ENCODE results near the gene TPST2.

Gene TPST2

GRCh38 chr22:26555478-26555877 is 34.5 kb downstream of the TPST2 start:
- DNase-seq: no peak
- no peak overlapping the region for H3K4me3 ChIP-seq (ENCODE audit: low read depth in 1 of 2, low read length in 2 of 2)
- no peaks in the 10 kb centered on the region for H3K9me3 ChIP-seq (ENCODE audit: insufficient read depth, low read length, severe bottlenecking)
- H3K27ac ChIP-seq (ENCODE audit: low read length): no peak overlapping the region
- no peak overlapping the region for H2AFZ ChIP-seq (ENCODE audit: low read depth, low read length)
- no peaks in the 10 kb centered on the region for H3K27me3 ChIP-seq (ENCODE audit: insufficient read depth, low read length, poor library complexity)
- TF ChIP-seq EZH2 (IDR thresholded peaks at IDR 0.05; ENCODE audit: borderline replicate concordance, low read depth, low read length, severe bottlenecking) (no peak), CTCF (IDR thresholded peaks at IDR 0.05; ENCODE audit: borderline replicate concordance, extremely low read depth, low read length, poor library complexity, severe bottlenecking) (no peak)
- H3K36me3 ChIP-seq (ENCODE audit: insufficient read depth, low read length): no peaks in the 10 kb centered on the region
- H3K4me1 ChIP-seq (ENCODE audit: insufficient read depth, low read length): peaks cover 3% of the 10 kb centered on the region; the same call in 1 of the 2 replicates
- H4K20me1 ChIP-seq (ENCODE audit: insufficient read depth, low read length): peaks cover 14% of the 10 kb centered on the region; the same call in 1 of the 2 replicates
- no peak overlapping the region for H3K9ac ChIP-seq (ENCODE audit: low read depth, low read length)
- H3K79me2 ChIP-seq (ENCODE audit: insufficient read depth, low read length): no peaks in the 10 kb centered on the region
- no peak overlapping the region for H3K4me2 ChIP-seq (ENCODE audit: insufficient read depth, low read length)
- no peak for ATAC-seq (ENCODE audit: insufficient read depth, low read depth)

GRCh38 chr22:26554956-26555355 is 35.0 kb downstream of the TPST2 start:
- no peak for TF ChIP-seq CTCF (IDR thresholded peaks at IDR 0.05; ENCODE audit: borderline replicate concordance, extremely low read depth, low read length, poor library complexity, severe bottlenecking)
- no peak for TF ChIP-seq EZH2 (IDR thresholded peaks at IDR 0.05; ENCODE audit: borderline replicate concordance, low read depth, low read length, severe bottlenecking)
- no peak overlapping the region for H2AFZ ChIP-seq (ENCODE audit: low read depth, low read length)

GRCh38 chr22:26553056-26553752 is 36.7 kb downstream of the TPST2 start:
- no peak overlapping the region for H3K9ac ChIP-seq (ENCODE audit: low read depth, low read length)
- peaks cover 3% of the 10 kb centered on the region; the same call in 1 of the 2 replicates for H3K4me1 ChIP-seq (ENCODE audit: insufficient read depth, low read length)
- H3K79me2 ChIP-seq (ENCODE audit: insufficient read depth, low read length): no peaks in the 10 kb centered on the region
- H3K27me3 ChIP-seq (ENCODE audit: insufficient read depth, low read length, poor library complexity): no peaks in the 10 kb centered on the region
- no peak overlapping the region for H3K27ac ChIP-seq (ENCODE audit: low read length)
- H3K9me3 ChIP-seq (ENCODE audit: insufficient read depth, low read length, severe bottlenecking): no peaks in the 10 kb centered on the region
- no peaks in the 10 kb centered on the region for H3K36me3 ChIP-seq (ENCODE audit: insufficient read depth, low read length)
- no peak overlapping the region for H2AFZ ChIP-seq (ENCODE audit: low read depth, low read length)
- H3K4me2 ChIP-seq (ENCODE audit: insufficient read depth, low read length): no peak overlapping the region
- H4K20me1 ChIP-seq (ENCODE audit: insufficient read depth, low read length): peaks cover 16% of the 10 kb centered on the region; the same call in 1 of the 2 replicates
- TF ChIP-seq CTCF (IDR thresholded peaks at IDR 0.05; ENCODE audit: borderline replicate concordance, extremely low read depth, low read length, poor library complexity, severe bottlenecking) (no peak), EZH2 (IDR thresholded peaks at IDR 0.05; ENCODE audit: borderline replicate concordance, low read depth, low read length, severe bottlenecking) (no peak)
- ATAC-seq (ENCODE audit: insufficient read depth, low read depth): peak; percentile 73; the same call in 2 of the 3 replicates
- DNase-seq: no peak
- no peak overlapping the region for H3K4me3 ChIP-seq (ENCODE audit: low read depth in 1 of 2, low read length in 2 of 2)

More at GRCh38 chr22:26554956-26555355, 35.0 kb downstream of the TPST2 start:
- no peak overlapping the region for H3K27ac ChIP-seq (ENCODE audit: low read length)
- no peaks in the 10 kb centered on the region for H3K79me2 ChIP-seq (ENCODE audit: insufficient read depth, low read length)
- no peaks in the 10 kb centered on the region for H3K36me3 ChIP-seq (ENCODE audit: insufficient read depth, low read length)
- H3K4me3 ChIP-seq (ENCODE audit: low read depth in 1 of 2, low read length in 2 of 2): no peak overlapping the region
- H3K4me2 ChIP-seq (ENCODE audit: insufficient read depth, low read length): no peak overlapping the region
- no peak overlapping the region for H3K9ac ChIP-seq (ENCODE audit: low read depth, low read length)
- peaks cover 16% of the 10 kb centered on the region; the same call in 1 of the 2 replicates for H4K20me1 ChIP-seq (ENCODE audit: insufficient read depth, low read length)
- ATAC-seq (ENCODE audit: insufficient read depth, low read depth) (no peak), DNase-seq (no peak)
- H3K4me1 ChIP-seq (ENCODE audit: insufficient read depth, low read length): peaks cover 3% of the 10 kb centered on the region; the same call in 1 of the 2 replicates
- H3K9me3 ChIP-seq (ENCODE audit: insufficient read depth, low read length, severe bottlenecking): no peaks in the 10 kb centered on the region
- H3K27me3 ChIP-seq (ENCODE audit: insufficient read depth, low read length, poor library complexity): no peaks in the 10 kb centered on the region
